Measurements from ENCODE around the gene NDUFS2. TPM values are rescaled to one million over a fixed set of nuclear protein-coding genes. Genes with fewer than 3 reads are reported as not detected.

The NDUFS2 gene
- total and polyA plus RNA-seq, 4 donors, result 110 to 196 (median 168) TPM

DNA sequence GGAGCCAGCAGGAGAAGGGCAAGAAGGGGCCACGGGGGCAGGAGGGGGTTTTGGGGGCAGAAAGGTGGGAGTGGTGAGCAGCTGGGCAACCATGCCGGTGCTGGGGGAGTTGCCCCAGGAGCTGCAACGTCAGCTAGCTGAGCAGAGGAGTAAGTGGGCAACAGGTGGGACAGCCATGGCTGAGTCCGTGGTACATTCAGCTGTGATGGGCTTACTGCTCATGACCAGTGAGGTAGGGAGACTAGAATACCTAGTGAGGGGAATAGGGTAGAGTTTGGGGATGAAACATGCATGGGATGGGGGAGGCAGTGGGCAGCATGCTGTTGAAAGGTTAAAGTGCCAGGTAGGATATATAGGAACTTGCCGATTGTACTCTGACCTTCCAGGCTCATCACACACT, 40.5 kb upstream of the NDUFS2 start:
- H3K36me3 ChIP-seq (ENCODE audit: control insufficient read depth, insufficient read depth, low read length), result peaks cover 55% of the 10 kb centered on the region
- H3K27ac ChIP-seq (ENCODE audit: low read depth, low read length), result no peak overlapping the region
- peaks cover 41% of the 10 kb centered on the region for H3K4me1 ChIP-seq (ENCODE audit: control insufficient read depth, insufficient read depth, low read length)
- no peak for DNase-seq (ENCODE audit: low read depth in 4 of 6, low spot score in 6 of 6)
- H3K27me3 ChIP-seq (ENCODE audit: control insufficient read depth, insufficient read depth, low read length), result no peaks in the 10 kb centered on the region
- H3K9me3 ChIP-seq (ENCODE audit: control insufficient read depth, insufficient read depth, low read length), result no peaks in the 10 kb centered on the region
- H3K4me3 ChIP-seq (ENCODE audit: low read depth, low read length), result no peak overlapping the region
- WGBS (ENCODE audit: insufficient coverage), result 95% methylated on average over 4 of the region's 5 CpGs

DNA sequence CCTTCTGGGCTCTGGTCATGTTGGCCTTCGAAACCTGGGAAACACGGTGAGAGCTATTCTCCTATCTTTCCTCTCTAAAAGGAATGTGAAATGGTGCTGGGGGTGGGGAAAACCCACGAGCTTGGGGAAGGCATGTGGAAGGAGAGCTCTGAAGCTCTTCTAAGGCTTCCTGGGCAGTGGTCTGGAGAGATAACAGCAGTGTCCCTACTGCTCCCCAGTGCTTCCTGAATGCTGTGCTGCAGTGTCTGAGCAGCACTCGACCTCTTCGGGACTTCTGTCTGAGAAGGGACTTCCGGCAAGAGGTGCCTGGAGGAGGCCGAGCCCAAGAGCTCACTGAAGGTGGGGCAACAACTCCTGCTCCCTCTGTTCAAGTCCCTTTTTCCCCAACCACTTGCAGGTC, 40.1 kb upstream of the NDUFS2 start:
- no peak for DNase-seq (ENCODE audit: low read depth in 4 of 6, low spot score in 6 of 6)
- Histone ChIP-seq H3K27me3 (ENCODE audit: control insufficient read depth, insufficient read depth, low read length) (no peaks in the 10 kb centered on the region), H3K36me3 (ENCODE audit: control insufficient read depth, insufficient read depth, low read length) (peaks cover 53% of the 10 kb centered on the region), H3K4me3 (ENCODE audit: low read depth, low read length) (no peak overlapping the region), H3K27ac (ENCODE audit: low read depth, low read length) (no peak overlapping the region), H3K4me1 (ENCODE audit: control insufficient read depth, insufficient read depth, low read length) (peaks cover 45% of the 10 kb centered on the region), H3K9me3 (ENCODE audit: control insufficient read depth, insufficient read depth, low read length) (no peaks in the 10 kb centered on the region)
- WGBS (ENCODE audit: insufficient coverage), result 82% methylated on average over 5 of the region's 7 CpGs

DNA sequence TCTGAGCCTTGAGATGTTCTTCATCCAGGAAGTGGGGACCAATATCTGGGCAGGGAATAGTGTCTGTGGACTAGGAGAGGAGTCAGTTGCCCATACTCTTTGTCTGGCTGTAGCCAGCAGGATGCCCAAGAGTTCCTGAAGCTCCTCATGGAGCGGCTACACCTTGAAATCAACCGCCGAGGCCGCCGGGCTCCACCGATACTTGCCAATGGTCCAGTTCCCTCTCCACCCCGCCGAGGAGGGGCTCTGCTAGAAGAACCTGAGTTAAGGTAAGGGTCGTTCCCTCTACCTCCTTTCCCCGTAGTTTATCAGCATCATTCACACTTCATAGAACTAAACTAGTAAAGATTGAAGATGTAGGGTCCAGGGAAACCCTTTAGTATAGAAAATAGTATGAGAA, 39.4 kb upstream of the NDUFS2 start:
- H3K27ac ChIP-seq (ENCODE audit: low read depth, low read length), result no peak overlapping the region
- H3K9me3 ChIP-seq (ENCODE audit: control insufficient read depth, insufficient read depth, low read length), result no peaks in the 10 kb centered on the region
- no peak overlapping the region for H3K4me3 ChIP-seq (ENCODE audit: low read depth, low read length)
- H3K36me3 ChIP-seq (ENCODE audit: control insufficient read depth, insufficient read depth, low read length), result peaks cover 50% of the 10 kb centered on the region
- H3K4me1 ChIP-seq (ENCODE audit: control insufficient read depth, insufficient read depth, low read length), result peaks cover 53% of the 10 kb centered on the region
- 96% methylated on average over 8 of the region's 10 CpGs for WGBS (ENCODE audit: insufficient coverage)
- no peaks in the 10 kb centered on the region for H3K27me3 ChIP-seq (ENCODE audit: control insufficient read depth, insufficient read depth, low read length)
- DNase-seq (ENCODE audit: low read depth in 4 of 6, low spot score in 6 of 6), result no peak

DNA sequence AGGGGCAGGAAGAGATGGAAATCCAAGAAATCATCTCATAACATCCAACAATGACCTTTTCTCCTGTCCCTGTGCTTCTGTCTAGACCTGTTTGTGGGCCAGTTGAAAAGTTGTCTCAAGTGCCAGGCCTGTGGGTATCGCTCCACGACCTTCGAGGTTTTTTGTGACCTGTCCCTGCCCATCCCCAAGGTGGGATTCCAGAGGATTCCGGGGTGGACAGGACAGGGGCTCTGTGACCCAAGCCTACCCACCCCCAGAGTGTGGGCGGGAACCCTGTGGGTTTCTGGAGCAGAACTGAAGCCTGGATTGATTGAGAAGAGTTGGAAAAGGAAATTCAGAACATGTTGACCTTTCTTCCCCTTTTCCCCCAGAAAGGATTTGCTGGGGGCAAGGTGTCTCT, 38.4 kb upstream of the NDUFS2 start:
- peaks cover 52% of the 10 kb centered on the region for H3K4me1 ChIP-seq (ENCODE audit: control insufficient read depth, insufficient read depth, low read length)
- no peak overlapping the region for H3K27ac ChIP-seq (ENCODE audit: low read depth, low read length)
- DNase-seq (ENCODE audit: low read depth in 4 of 6, low spot score in 6 of 6), result no peak
- no peaks in the 10 kb centered on the region for H3K9me3 ChIP-seq (ENCODE audit: control insufficient read depth, insufficient read depth, low read length)
- 100% methylated on average over 3 of the region's 5 CpGs for WGBS (ENCODE audit: insufficient coverage)
- peaks cover 55% of the 10 kb centered on the region for H3K36me3 ChIP-seq (ENCODE audit: control insufficient read depth, insufficient read depth, low read length)
- H3K27me3 ChIP-seq (ENCODE audit: control insufficient read depth, insufficient read depth, low read length), result no peaks in the 10 kb centered on the region
- H3K4me3 ChIP-seq (ENCODE audit: low read depth, low read length), result no peak overlapping the region

DNA sequence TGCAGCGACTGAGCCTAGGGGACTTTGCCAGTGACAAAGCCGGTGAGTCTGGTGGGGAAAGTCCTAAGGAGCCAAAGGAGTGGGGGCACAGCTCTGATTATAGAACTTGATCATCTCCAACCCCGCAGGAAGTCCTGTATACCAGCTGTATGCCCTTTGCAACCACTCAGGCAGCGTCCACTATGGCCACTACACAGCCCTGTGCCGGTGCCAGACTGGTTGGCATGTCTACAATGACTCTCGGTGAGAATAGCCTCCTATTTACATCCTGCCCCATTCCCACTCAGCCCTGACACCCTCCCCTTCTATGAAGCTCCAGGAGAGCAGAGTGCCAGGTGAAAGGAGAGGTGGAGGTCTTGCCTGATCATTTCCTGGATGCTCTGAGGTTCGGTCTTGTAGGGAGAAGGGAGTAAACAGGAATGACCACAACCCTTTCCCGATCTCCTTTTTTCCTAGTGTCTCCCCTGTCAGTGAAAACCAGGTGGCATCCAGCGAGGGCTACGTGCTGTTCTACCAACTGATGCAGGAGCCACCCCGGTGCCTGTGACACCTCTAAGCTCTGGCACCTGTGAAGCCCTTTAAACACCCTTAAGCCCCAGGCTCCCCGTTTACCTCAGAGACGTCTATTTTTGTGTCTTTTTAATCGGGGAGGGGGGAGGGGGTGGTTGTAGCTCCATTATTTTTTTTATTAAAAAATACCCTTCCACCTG, 37.1 kb upstream of the NDUFS2 start:
- 87% methylated on average over 8 of the region's 14 CpGs for WGBS (ENCODE audit: insufficient coverage)
- DNase-seq (ENCODE audit: low read depth in 4 of 6, low spot score in 6 of 6), result no peak
- Histone ChIP-seq H3K36me3 (ENCODE audit: control insufficient read depth, insufficient read depth, low read length) (peaks cover 68% of the 10 kb centered on the region), H3K27me3 (ENCODE audit: control insufficient read depth, insufficient read depth, low read length) (no peaks in the 10 kb centered on the region), H3K4me1 (ENCODE audit: control insufficient read depth, insufficient read depth, low read length) (peaks cover 46% of the 10 kb centered on the region), H3K4me3 (ENCODE audit: low read depth, low read length) (peak overlapping the region; percentile 91), H3K9me3 (ENCODE audit: control insufficient read depth, insufficient read depth, low read length) (no peaks in the 10 kb centered on the region), H3K27ac (ENCODE audit: low read depth, low read length) (peak overlapping the region; percentile 95)

DNA sequence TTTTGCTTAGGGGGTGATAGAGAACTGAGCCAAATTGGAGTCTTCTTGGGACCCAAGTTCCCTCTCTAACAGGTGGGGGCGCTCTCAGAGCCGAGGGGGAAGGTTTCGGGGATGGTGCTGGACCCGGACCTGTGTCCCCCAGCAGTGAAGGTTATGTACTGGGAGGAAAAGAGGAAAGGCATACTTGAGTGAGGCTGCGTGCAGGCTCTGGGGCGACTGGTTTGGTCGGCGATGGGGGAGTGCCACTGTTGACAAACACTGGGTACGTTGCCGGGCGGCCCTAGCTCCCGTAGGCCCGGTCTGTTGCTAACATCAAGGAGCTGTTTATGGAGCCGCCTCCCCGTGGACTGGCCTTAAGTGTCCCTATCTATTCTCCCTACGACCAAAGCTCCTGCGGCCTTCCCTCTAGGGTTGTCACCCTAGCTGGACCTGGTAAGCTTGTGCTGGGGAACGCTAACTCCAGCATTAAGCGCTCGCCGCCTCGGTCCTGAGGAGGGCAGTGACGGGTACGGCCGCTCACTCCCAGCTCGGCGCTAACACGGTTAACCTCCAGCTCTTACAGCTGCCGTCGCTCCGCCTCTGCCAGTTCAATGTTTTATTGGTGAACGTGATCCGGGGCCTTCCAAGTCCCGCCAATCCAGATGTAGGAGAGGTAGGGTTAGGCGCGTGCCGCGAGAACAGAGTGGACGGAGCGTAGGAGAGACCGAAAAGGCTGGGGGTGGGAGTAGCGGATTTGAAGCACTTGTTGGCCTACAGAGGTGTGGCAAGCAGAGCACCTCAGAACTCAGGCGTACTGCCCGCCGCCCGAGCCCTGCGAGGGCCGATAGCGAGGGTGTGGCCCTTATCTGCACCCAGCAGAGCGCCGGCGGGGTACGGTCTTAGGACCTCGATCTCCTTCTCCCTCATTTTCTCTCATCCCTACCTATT, 36.2 kb upstream of the NDUFS2 start, which contains the start of gene PPOX:
Gene PPOX (plus strand): TSS at position 685 of the 927 bp plus-strand sequence. CDS start 422 bp downstream, outside the sequence.
- 0% methylated on average over 49 of the region's 54 CpGs for WGBS (ENCODE audit: insufficient coverage)
- H3K27ac ChIP-seq (ENCODE audit: low read depth, low read length), result peak within 1 kb of the TSS; percentile 95
- H3K27me3 ChIP-seq (ENCODE audit: control insufficient read depth, insufficient read depth, low read length), result no peaks in the 10 kb centered on the region
- peaks cover 39% of the 10 kb centered on the region for H3K4me1 ChIP-seq (ENCODE audit: control insufficient read depth, insufficient read depth, low read length)
- peaks cover 70% of the 10 kb centered on the region for H3K36me3 ChIP-seq (ENCODE audit: control insufficient read depth, insufficient read depth, low read length)
- peak within 1 kb of the TSS; percentile 91 for H3K4me3 ChIP-seq (ENCODE audit: low read depth, low read length)
- H3K9me3 ChIP-seq (ENCODE audit: control insufficient read depth, insufficient read depth, low read length), result no peaks in the 10 kb centered on the region
- peak; percentile 96 to 100 (median 98) for DNase-seq (ENCODE audit: low read depth in 4 of 6, low spot score in 6 of 6)

DNA sequence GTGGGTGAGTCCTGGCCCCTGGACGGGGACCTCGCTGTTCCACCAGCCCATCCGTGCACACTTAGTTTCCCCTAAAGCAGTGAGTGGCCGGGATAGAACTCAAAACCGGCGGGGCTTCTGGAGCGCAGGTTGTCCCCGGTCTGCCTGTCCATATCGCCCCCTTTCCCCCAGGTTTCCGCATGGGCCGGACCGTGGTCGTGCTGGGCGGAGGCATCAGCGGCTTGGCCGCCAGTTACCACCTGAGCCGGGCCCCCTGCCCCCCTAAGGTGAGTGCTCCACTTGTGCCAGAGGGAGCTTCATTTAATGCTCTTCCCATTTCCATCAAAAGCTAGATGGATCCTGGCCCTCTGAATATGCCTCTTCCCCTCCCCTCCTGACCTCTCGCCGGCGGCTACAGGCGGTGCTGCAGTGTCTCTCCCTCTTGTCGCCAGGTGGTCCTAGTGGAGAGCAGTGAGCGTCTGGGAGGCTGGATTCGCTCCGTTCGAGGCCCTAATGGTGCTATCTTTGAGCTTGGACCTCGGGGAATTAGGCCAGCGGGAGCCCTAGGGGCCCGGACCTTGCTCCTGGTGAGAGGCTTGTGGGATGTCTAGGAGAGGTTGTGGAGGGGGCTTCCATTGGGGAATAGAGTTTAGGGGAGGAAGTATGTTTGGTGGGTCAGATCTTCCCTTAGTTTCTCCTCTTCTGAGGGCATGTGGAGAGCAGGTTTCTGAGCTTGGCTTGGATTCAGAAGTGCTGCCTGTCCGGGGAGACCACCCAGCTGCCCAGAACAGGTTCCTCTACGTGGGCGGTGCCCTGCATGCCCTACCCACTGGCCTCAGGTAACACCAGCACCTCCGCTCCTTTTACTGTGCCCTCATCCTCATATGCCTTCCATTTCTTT, 35.3 kb upstream of the NDUFS2 start:
- Histone ChIP-seq H3K4me1 (ENCODE audit: control insufficient read depth, insufficient read depth, low read length) (peaks cover 31% of the 10 kb centered on the region), H3K4me3 (ENCODE audit: low read depth, low read length) (peak overlapping the region; percentile 91), H3K9me3 (ENCODE audit: control insufficient read depth, insufficient read depth, low read length) (no peaks in the 10 kb centered on the region), H3K36me3 (ENCODE audit: control insufficient read depth, insufficient read depth, low read length) (peaks cover 70% of the 10 kb centered on the region), H3K27me3 (ENCODE audit: control insufficient read depth, insufficient read depth, low read length) (no peaks in the 10 kb centered on the region), H3K27ac (ENCODE audit: low read depth, low read length) (peak overlapping the region; percentile 95)
- DNase-seq (ENCODE audit: low read depth in 4 of 6, low spot score in 6 of 6), result peak in 1 of 6 donors; percentile 26
- 3% methylated on average over 29 of the region's 33 CpGs for WGBS (ENCODE audit: insufficient coverage)

DNA sequence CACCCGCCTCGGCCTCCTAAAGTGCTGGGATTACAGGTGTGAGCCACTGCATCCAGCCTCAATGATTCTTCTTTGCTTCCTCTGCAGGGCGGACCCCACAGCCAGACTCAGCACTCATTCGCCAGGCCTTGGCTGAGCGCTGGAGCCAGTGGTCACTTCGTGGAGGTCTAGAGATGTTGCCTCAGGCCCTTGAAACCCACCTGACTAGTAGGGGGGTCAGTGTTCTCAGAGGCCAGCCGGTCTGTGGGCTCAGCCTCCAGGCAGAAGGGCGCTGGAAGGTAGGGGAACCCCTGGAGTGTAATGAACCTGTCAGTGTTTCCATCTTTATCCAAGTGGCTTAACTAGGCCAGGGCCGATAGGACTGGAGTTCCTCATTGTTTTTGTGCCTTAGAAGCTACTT, 33.3 kb upstream of the NDUFS2 start:
- no peaks in the 10 kb centered on the region for H3K27me3 ChIP-seq (ENCODE audit: control insufficient read depth, insufficient read depth, low read length)
- H3K4me3 ChIP-seq (ENCODE audit: low read depth, low read length), result no peak overlapping the region
- peaks cover 70% of the 10 kb centered on the region for H3K36me3 ChIP-seq (ENCODE audit: control insufficient read depth, insufficient read depth, low read length)
- peaks cover 31% of the 10 kb centered on the region for H3K4me1 ChIP-seq (ENCODE audit: control insufficient read depth, insufficient read depth, low read length)
- no peaks in the 10 kb centered on the region for H3K9me3 ChIP-seq (ENCODE audit: control insufficient read depth, insufficient read depth, low read length)
- no peak for DNase-seq (ENCODE audit: low read depth in 4 of 6, low spot score in 6 of 6)
- 93% methylated on average over 8 of the region's 9 CpGs for WGBS (ENCODE audit: insufficient coverage)
- H3K27ac ChIP-seq (ENCODE audit: low read depth, low read length), result no peak overlapping the region

DNA sequence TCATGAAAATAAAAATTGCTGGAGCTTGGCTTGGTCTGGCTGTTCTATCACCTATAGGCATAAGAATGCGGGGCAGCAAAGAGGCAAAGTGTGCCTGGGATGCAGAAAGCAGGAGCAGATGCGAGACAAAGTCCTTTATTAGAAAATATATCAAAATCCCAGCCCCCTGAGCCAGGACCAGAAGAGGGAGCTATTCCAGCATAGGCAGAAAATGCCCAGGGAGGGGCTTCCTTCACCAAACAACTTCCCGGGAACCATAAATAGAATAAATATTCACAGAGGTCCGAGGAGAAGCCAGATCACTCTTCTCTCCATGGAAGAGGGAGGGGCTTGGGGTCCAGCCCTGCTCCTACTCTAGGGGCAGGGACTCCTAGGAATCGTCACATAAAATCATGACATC, 31.0 kb upstream of the NDUFS2 start:
- no peak overlapping the region for H3K27ac ChIP-seq (ENCODE audit: low read depth, low read length)
- no peaks in the 10 kb centered on the region for H3K9me3 ChIP-seq (ENCODE audit: control insufficient read depth, insufficient read depth, low read length)
- H3K4me3 ChIP-seq (ENCODE audit: low read depth, low read length), result no peak overlapping the region
- H3K27me3 ChIP-seq (ENCODE audit: control insufficient read depth, insufficient read depth, low read length), result no peaks in the 10 kb centered on the region
- WGBS (ENCODE audit: insufficient coverage), result 62% methylated on average over 2 of the region's 5 CpGs
- peaks cover 19% of the 10 kb centered on the region for H3K4me1 ChIP-seq (ENCODE audit: control insufficient read depth, insufficient read depth, low read length)
- peaks cover 77% of the 10 kb centered on the region for H3K36me3 ChIP-seq (ENCODE audit: control insufficient read depth, insufficient read depth, low read length)
- DNase-seq (ENCODE audit: low read depth in 4 of 6, low spot score in 6 of 6), result no peak

Measured in spinal cord (tissue), 10 donors.